AG10803 (cell line): ENCODE results near the gene TMEM132D.
A peak's percentile ranks its signal among the peaks of the same experiment; 100 is the strongest.

Experiments used
- DNase-seq: peaks from one replicate; pipeline ENCODE4 v3.0.0; 2010; ENCODE audit warnings: low read depth
- H3K4me3 ChIP-seq: 2 replicates; pipeline ENCODE4 v1.5.1; 2011; ENCODE audit warnings: mild to moderate bottlenecking, low read length, control low read depth
- TF ChIP-seq, protein P1 (sequence below): conservative IDR thresholded peaks from 2 replicates; pipeline ENCODE4 v1.5.1; 2011; ENCODE audit warnings: mild to moderate bottlenecking, low read length, control low read depth, inconsistent platforms

Gene TMEM132D

DNA sequence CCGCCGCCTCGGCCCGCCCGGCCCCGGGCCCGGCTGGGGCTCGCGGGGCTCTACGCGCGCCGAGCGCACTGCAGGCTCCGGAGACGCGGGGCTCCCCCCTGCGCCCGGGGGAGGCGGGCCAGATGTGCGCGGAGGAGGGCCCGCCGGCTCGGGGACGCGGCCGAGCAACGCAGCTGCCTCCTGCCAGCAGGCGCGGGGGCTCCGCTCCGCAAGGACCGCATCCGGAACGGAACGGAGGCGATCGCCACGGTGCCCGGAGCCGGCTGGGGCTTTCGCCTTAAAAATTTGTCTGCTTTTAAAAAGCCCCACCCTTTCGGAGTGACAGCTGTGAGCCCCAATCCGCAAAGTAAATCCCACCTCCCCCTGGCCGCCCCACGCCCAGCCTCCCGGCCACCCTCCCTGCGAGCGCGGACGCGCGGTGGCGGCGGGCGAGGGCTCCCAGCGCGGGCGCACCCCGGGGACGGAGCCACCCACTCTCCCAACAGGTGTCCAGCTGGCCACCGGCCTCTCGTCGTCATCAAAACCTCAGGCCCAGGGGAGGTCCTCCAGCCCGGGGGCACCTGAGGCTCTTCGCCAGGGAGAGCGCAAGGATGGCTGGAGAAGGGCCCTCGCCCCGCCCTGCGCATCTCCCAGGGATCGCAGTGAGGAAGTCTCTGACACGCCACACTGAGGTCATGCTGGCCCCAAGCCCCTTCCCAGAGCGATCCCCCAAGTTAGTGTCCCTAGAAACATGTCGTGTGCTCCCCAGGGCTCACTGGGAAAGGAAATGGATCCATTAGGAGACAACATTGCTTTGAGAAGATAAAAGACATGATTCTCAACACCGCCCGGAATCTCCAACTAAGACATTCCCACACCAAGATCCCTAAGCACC lies at the start of gene TMEM132D:
Gene TMEM132D (minus strand): TSS at position 70 of the 874 bp plus-strand sequence.
- H3K4me3 ChIP-seq = no peak within 1 kb of the TSS
- DNase-seq = no peak
- TF ChIP-seq, protein P1, sequence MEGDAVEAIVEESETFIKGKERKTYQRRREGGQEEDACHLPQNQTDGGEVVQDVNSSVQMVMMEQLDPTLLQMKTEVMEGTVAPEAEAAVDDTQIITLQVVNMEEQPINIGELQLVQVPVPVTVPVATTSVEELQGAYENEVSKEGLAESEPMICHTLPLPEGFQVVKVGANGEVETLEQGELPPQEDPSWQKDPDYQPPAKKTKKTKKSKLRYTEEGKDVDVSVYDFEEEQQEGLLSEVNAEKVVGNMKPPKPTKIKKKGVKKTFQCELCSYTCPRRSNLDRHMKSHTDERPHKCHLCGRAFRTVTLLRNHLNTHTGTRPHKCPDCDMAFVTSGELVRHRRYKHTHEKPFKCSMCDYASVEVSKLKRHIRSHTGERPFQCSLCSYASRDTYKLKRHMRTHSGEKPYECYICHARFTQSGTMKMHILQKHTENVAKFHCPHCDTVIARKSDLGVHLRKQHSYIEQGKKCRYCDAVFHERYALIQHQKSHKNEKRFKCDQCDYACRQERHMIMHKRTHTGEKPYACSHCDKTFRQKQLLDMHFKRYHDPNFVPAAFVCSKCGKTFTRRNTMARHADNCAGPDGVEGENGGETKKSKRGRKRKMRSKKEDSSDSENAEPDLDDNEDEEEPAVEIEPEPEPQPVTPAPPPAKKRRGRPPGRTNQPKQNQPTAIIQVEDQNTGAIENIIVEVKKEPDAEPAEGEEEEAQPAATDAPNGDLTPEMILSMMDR = no peak

DNA sequence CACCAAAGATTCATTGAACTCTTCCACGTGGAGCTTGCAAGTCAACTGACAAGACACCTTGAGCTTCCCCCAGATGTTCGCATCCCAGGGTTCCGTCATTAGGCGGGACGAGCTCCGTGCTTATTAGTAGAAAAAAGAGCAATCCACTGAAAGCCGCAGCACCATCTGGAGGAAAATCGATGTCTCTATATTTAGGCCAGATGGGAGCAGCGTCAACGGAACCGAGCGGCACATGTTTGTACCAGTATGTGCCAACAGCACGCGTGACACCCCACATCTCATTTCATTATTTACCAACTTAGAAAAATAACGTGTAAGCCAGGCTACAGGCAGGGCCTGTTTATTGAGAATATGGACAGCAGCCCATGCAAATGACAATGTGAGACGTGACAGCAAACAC lies 45.8 kb upstream of the TMEM132D start:
- H3K4me3 ChIP-seq = no peak overlapping the region
- TF ChIP-seq, protein P1 = no peak
- DNase-seq = no peak

DNA sequence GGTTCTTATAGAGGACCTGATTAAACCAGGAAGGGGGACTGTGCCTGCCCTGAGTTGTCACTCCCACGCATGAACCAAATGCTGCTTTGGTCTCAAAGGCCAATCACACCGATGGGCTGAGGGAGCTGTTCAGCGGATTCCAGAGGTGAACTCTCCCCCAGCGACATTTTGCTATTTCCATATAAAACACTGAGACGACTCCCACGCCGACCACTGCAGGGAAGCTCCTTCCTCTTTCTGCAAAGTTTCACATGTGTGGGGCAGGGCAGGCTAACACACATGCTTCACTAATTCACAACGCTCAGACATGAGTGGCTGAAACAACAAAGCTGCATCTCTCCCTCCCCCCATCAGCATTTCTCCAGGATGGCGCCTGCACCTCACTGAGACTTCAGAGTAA lies 37.8 kb upstream of the TMEM132D start:
- TF ChIP-seq, protein P1 = no peak
- no peak for DNase-seq
- no peak overlapping the region for H3K4me3 ChIP-seq

DNA sequence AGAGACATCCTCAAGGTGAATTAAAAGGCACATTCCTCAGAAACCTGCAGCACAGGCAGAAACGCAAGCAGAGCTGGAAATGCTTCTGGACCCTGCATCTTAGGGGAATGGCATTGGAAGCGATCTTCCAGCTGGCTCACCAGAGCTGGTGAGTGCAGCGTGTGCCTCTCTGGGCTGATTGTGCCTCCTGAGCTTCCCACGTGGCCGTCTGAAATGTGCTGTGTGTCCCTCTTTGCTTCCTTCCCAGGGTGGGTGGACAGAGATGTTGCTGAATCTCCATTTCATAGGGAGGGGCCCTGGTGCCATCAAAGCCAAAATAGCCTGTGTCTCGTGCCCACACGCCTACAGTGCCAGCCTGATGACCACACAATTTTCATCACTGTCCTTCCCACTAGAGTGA lies 34.3 kb upstream of the TMEM132D start:
- DNase-seq = no peak
- TF ChIP-seq, protein P1 = no peak
- no peak overlapping the region for H3K4me3 ChIP-seq

DNA sequence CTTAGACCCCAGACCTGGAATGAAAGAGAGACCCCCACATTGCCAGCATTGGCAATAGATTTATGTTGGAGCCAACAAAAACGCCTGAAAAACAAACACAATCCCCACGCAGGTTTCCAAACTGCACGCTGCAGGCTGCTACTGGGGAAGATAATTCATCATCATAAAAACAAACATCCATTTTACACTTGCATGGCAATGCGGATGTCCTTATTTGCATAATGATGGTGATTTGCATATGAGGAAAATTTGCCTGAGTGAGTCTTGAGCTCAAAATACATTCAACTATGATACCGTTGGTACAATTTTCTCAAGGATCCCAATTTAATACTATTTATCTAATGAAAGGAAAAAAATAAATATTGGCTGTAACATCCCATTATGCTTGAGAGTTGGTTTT lies 33.6 kb upstream of the TMEM132D start:
- DNase-seq = no peak
- H3K4me3 ChIP-seq = no peak overlapping the region

DNA sequence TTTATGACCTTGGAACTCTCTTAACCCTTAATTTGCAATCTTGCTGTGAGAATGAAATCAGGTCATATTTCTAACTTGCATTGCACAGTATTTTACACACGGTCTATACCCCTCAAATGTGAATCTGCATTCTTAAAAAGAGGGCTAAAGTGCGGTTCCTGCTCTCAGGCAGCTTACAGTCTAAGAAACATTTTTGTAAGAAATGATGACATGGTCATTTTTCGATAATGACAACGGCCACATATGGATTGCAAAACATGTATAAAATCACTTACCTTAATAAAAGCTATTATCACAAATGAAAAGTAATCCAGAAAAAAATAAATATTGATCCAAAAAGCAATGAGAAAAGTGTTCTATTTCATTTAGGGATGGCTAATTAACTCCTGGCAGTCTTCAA lies 24.8 kb upstream of the TMEM132D start:
- DNase-seq = no peak
- TF ChIP-seq, protein P1 = no peak
- no peak overlapping the region for H3K4me3 ChIP-seq

More for the DNA sequence above, 33.6 kb upstream of the TMEM132D start:
- TF ChIP-seq, protein P1 = no peak

DNA sequence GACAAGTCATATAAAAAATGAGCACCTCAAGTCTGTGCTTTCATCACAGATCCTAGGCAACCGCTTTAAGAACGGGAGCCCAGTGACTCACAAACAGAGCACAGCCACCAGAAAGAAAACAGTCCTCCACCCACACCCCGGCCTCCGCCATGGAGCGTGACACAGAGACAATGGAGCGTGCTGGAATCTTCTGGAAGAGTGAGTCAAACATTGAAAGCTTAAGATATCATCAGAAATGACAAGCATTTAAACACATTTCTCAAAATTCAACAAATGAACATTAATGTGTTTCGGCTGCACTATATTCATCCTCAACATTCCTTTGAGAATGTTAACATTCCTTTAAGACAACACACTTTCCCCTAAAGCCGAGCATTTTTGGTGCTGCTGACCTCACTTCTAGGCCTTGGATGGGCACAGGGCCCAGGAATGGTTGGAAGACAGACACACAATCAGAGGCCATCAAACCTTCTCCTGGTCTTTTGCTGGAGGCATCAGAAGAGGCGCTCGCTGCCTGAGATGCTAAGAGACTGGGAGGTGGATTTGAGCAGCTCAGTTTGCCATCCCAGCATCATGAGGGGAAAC lies 23.6 kb upstream of the TMEM132D start:
- no peak overlapping the region for H3K4me3 ChIP-seq
- DNase-seq = peak; percentile 16
- TF ChIP-seq, protein P1 = no peak
